UCSD-AML1 (cell line): ENCODE results near the gene LYVE1.

Experiments used
- DNase-seq: peaks from one replicate; lab custom pipeline; 2025; ENCODE audit not compliant: unreplicated experiment; lab: John Stamatoyannopoulos, UW

The LYVE1 gene

DNA sequence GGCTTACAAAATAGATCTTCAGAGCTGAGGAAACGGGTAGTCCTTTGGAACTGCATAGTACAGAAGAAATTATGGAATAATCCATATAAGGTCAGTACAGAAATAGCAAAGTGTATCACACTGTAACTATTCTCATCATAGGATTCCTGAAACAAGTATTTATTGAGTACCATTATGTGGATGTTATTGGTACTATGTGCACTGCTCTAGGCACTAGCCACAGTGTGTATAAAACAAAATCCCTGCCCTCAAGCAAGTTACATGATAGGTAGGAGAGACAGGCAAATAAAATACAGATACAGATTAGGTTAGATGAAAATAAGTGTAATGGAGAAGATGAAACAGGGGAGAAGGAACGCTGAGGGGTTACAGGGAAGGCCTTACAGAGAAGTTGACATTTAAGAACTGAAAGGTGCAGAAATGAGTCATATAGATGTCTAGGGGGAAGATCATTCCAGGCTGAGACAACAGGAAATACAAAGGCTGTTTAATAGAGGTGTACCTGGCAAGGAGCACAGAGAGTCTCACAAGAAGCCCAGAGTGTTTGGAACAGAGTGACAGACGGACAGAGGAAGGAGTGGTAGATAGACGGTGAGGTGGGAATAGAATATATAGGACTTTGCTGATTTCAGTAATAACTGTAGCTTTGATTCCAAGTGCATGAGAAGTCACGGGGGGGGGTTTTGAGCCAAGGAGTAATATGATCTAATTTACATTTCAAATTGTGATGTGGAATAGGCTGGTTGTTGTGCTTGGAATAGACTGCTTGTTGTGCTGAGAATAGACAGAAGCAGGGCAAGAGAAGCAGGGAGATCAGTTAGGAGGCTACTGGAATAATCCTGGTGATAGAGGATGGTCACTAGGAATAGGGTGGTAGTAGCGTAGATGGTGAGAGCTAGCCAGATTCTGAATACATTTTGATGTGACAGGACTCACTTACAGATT lies 41.2 kb downstream of the LYVE1 start:
- no peak for DNase-seq

DNA sequence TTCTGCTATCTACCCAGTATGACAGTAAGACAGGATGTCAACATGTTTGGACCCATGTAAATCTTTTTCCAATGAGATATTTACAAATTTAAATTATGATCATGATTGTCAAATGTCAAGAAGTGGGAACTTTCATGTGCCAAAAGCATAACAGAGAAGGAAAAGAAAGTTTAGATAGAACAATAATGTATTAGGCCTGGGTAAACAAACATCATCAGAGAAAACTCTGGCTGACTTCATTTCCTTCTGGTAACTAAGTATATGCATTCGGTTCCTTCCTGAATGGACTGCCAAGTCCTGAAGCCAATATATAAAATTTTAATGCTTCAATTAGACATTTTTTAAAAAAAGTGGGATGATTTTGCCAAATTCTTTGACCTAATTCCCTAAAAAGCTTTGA lies 44.0 kb downstream of the LYVE1 start:
- DNase-seq: no peak

DNA sequence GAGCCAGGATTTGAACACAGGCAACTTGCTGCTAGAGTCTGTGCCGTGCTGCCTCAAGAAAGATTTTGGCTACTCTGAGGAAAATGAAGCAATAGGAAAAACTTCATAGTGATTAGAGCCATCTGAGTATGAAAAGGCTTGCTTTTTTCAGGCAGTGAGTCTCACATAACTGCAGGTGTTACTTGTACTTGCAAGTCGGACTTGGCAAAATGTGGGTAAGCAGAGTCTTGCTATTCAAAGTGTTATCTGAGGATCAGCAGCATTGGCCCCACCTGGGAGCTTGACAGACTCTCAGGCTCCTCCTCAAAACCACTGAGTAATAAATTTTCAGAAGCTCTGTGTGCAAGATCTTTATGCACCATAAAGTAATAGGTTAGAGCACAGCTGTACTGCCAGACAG lies 45.5 kb downstream of the LYVE1 start:
- no peak for DNase-seq

DNA sequence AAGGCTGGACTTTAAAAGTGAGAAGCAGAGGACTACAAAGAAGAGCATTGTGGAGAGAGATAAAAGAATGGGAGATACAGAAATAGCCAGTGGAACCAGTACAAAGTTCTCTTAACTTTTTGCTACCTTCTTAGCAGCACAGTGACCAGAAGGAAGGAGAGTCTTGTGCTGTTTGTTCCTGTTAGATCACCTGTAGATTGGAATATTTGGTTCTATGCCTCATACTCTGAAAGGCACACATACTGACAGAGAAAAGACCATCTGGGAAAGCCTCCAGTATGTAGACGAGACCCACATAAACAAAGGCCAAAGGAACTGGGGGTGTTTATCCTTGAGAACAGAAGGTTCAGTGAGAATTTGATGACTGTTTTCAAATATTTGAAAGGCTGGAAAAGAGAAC lies 46.2 kb downstream of the LYVE1 start:
- DNase-seq: no peak

DNA sequence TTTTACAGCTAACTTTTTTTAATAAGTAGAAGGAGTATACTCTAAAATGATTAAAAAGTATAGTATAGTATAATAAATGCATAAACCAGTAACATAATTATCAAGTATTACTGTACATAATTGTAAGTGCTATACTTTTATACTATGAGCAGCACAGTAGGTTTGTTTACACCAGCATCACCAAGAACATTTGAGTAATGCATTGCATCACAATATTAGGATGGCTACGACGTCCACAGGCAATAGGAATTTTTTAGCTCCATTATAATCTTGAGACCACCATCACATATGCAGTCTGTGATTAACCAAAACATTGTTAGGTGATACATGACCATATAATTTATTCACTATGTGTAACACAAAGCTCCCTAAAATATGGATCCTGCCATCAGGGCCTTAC lies 47.9 kb downstream of the LYVE1 start:
- no peak for DNase-seq

DNA sequence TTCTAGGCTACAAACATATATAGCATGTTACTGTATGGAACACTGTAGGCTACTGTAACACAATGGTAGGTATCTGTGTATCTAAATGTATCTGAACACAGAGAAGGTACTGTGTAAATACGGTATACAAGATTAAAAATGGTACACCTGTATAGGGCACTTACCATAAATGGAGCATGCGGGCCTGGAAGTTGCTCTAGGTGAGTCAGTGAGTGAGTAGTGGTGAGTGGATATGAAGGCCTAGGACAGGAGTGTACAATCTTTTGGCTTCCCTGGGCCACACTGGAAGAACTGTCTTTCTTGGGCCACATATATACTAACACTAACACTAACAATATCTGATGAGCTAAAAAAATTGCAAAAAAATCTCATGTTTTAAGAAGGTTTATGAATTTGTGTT lies 48.8 kb downstream of the LYVE1 start:
- no peak for DNase-seq

DNA sequence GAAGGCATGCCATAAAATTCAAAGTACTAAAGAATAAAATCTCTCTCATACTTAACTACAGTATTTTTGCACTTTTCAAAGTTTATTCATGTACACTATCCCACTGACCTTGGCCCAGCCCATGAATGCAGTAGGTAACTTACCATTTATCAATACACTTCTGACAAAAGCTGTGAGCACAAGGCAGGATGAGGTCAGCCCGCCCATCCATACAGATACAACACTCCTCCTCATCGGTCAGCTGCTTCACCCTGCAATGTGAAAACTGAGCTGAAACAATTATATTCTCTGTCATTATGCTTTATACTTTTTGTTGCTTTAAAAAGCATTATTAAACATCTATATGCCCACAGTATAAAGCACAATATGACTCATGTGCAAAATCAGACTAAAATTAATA lies 49.6 kb downstream of the LYVE1 start:
- DNase-seq: no peak

DNA sequence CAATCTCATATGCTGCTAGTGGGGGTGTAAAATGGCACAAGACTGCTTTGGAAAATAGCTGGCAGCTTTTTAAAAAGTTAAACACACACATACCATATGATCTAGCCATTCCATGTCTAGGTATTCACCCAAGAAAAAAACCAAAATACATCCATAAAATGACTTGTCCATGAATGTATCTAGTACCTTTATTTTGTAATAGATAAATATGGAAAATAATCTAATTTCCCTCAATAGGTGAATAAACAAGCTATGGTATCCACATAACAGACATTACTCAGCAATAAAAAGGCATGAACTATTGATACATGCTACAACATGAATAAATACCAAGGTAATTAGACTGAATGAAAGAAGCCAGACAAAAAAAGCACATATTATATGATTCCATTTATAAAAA lies 50.3 kb downstream of the LYVE1 start:
- no peak for DNase-seq

DNA sequence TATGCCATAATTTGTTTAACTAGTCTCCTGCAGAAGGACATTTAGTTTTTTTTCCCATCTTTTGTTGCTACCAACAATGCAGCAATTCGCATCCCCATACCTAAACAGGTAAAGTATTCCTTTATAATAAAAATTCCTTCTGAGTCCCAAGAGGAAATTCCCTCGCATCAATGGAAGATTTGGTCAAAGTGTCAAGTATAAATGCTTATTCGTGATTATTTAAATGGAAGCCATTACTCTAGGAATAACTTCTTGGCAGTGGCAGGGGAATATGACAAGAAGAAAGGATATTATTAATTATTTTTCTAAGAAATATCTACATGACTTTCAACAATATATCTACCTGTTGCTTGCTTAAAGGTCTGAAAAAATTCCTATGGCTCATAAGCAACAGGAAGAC lies 53.0 kb downstream of the LYVE1 start:
- no peak for DNase-seq

DNA sequence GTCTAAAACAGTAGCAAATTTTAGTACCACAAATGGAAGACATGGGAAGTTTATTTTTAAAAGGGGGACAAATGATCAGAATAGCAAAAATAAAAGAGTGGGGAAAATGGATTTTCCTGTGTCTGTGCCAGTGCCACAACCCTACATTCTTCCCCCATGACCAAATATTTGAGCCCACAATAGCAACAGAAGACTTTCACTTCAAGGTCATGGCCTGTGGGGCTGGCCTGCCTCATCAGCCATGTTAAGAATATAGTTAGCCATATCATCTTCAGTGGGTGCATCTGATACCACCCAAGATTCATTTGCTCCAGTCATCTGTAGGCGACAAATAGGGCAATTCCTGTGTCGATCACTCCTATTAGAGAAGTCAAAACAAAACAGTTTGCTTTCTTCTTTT lies 53.8 kb downstream of the LYVE1 start:
- DNase-seq: no peak

DNA sequence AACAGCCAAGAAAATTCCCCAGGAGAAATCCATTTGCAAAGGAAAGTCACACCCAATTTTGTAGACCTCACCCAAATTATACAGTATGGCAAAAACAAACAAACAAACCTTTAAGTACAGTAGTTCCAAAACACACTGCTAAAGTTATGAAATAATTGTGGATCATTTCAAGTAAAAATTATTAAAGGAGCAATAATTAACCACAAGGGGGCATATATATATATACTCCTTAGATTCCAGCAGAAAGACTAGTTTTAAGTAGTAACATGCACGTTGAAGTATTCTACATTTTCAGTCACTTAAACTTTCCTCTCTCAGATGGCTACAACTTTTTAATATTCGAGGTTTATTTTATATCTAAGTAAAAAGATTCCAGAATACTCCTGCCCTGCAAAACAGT lies 54.3 kb downstream of the LYVE1 start:
- no peak for DNase-seq

DNA sequence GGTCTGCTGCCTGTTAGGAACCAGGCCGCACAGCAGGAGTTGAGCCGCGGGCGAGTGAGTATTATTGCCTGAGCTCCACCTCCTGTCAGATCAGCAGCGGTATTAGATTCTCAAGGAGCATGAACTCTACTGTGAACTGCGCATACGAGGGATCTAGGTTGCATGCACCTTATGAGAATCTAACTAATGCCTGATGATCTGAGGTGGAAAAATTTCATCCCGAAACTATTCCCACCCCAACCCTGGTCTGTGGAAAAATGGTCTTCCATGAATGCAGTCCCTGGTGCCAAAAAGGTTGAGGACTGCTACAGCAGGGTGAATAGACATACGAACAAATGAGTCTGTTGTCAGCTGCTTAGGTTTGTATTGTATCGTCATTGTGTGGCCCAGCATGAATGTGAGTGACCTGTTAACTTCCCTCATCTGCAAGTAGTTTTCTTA lies 57.3 kb downstream of the LYVE1 start:
- DNase-seq: no peak
